Sigmoid colon (tissue), 7 donors: ENCODE results near the gene THUMPD1. TPM values are rescaled to one million over a fixed set of nuclear protein-coding genes. Genes with fewer than 3 reads are reported as not detected.

ENCODE experiments used
- DNase-seq: peaks from one replicate; pipeline ENCODE4 v3.0.0-alpha.2; 2019
- H3K27ac ChIP-seq, 4 donors: fragments of 200-600 bp; sonication (generic); one replicate each; pipeline ENCODE4 v1.5.1; 2016 to 2019; ENCODE audit warnings: mild to moderate bottlenecking in 1 of 4
- H3K27me3 ChIP-seq, 3 donors: fragments of 200-600 bp; sonication (generic); one replicate each; pipeline ENCODE4 v1.5.1; 2019; ENCODE audit warnings: mild to moderate bottlenecking in 1 of 3
- H3K36me3 ChIP-seq, 4 donors: fragments of 200-600 bp; sonication (generic); one replicate each; pipeline ENCODE4 v1.5.1; 2016 to 2019
- H3K4me1 ChIP-seq, 4 donors: fragments of 200-600 bp; sonication (generic); one replicate each; pipeline ENCODE4 v1.5.1; 2017 to 2019
- H3K4me3 ChIP-seq, 4 donors: fragments of 200-600 bp; sonication (generic); one replicate each; pipeline ENCODE4 v1.5.1; 2017 to 2019; ENCODE audit warnings: mild to moderate bottlenecking in 2 of 4, moderate library complexity in 1 of 4
- H3K9me3 ChIP-seq, 4 donors: fragments of 200-600 bp in 3 of 4; sonication (generic) in 3 of 4; one replicate each; pipeline versions ENCODE4 v1.5.1 to v1.6.1; 2013 to 2019
- EP300 ChIP-seq, 4 donors: sonication (generic); formaldehyde crosslinking; IDR thresholded peaks; one replicate each; pipeline ENCODE4 v1.6.1; 2017; ENCODE audit warnings: antibody characterized with exemption in 4 of 4
- POLR2A ChIP-seq, 2 donors: fragments of 450-650 bp; IDR thresholded peaks; one replicate each; pipeline ENCODE4 v1.6.1; 2016; ENCODE audit warnings: antibody characterized with exemption in 2 of 2, mild to moderate bottlenecking in 2 of 2, moderate library complexity in 2 of 2
- POLR2AphosphoS5 ChIP-seq, 4 donors: sonication (generic); formaldehyde crosslinking; IDR thresholded peaks; one replicate each; pipeline ENCODE4 v1.6.1; 2017; ENCODE audit warnings: antibody characterized with exemption in 4 of 4
- WGBS, 2 donors: extraction: QIAGEN DNeasy Blood & Tissue Kit; methylation state at CpG; one replicate each; pipeline ENCODE4 v1.1.7; 2013; 5-methylcytosine and 5-hydroxymethylcytosine counted together
- intact Hi-C: fragments of 100-400 bp; cut with DNase I; formaldehyde crosslinking; loops from one replicate; pipeline ENCODE4 v1.15.1; 2023
- polyA plus RNA-seq, 3 donors: library from polyadenylated mRNA; stranded (reverse); fragments of 200-250 nt; gene quantifications; one replicate each; pipeline ENCODE4 v1.2.3, GENCODE V29; 2013
- total RNA-seq, 4 donors: library from RNA; depleted of rRNA; stranded (reverse); fragments of >200 nt; gene quantifications; one replicate each; pipeline ENCODE4 v1.1.0, GENCODE V29; 2016
- TF ChIP-seq, protein P1 (sequence below), 4 experiments: fragments of 450-650 bp in 3 of 4; fragments of 200-600 bp in 1 of 4; IDR thresholded peaks; one replicate each; pipeline ENCODE4 v1.5.1; 2016 to 2019; ENCODE audit warnings: antibody characterized with exemption in 4 of 4, mild to moderate bottlenecking in 3 of 4, moderate library complexity in 2 of 4
- donor health status: healthy with polysubstance abuse.
- donor health status: Bipolar disorder and iron deficiency.
- donor health status: healthy.

THUMPD1 gene
- total RNA-seq (100 to 1,000 TPM in 3 of 4 donors, 10 to 100 TPM in 1; 59.3 to 115 (median 112) TPM), polyA plus RNA-seq (10 to 100 TPM; 12.0 to 21.7 (median 15.5) TPM)

DNA sequence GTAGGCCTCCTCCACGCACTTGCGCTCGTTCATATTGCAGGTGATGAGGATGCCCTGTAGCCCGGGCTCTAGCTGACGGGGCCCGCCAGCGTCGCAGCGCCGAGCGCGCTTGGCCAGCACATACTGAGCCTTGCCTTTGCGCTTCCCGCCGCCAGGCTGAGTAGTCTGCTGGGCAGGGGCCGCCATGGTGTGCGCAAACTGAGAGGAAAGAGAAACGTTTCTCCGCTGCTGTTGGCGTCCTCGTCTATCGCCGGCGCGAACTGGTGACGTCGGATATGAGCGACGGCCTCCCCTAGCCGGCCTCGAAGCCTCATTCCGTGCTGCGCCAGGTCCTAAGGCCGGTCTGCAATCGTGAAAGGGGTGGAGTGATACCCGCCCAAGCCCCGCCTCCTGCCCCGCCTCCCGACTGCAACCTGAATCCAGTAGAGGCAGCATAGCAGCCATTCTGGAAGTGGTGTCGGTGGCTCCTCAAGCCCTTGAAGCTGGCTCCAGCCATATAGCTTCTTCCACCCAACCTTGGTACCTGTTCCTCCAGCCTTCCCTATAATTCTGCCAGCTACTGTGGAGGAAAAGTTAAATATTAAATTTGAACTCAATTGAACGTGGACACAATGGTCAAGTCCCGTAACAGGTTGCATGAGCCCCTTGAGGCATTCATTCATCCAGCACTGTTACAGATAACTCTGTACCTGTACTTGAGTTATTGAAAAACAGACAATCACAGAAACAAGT, at the start of gene THUMPD1:
Gene THUMPD1, minus strand, starts transcription at position 265 of the 732 bp plus-strand sequence. Its CDS starts 79 bp downstream, at position 186.
- DNase-seq: peak; percentile 98
- H3K36me3 ChIP-seq: peaks cover 3 to 23% (median 12%) of the 10 kb centered on the region in 4 donors
- WGBS, 2 donors: 1 to 4% methylated on average over 42 of the region's 42 CpGs
- peak within 1 kb of the TSS; percentile 92 to 100 (median 98) for H3K27ac ChIP-seq
- TF ChIP-seq POLR2A (IDR thresholded peaks at IDR 0.05) (peak; percentile 93 to 94), EP300 (IDR thresholded peaks at IDR 0.05) (no peak), POLR2AphosphoS5 (IDR thresholded peaks at IDR 0.05) (peak; percentile 96 to 99 (median 98))
- TF ChIP-seq, protein P1, sequence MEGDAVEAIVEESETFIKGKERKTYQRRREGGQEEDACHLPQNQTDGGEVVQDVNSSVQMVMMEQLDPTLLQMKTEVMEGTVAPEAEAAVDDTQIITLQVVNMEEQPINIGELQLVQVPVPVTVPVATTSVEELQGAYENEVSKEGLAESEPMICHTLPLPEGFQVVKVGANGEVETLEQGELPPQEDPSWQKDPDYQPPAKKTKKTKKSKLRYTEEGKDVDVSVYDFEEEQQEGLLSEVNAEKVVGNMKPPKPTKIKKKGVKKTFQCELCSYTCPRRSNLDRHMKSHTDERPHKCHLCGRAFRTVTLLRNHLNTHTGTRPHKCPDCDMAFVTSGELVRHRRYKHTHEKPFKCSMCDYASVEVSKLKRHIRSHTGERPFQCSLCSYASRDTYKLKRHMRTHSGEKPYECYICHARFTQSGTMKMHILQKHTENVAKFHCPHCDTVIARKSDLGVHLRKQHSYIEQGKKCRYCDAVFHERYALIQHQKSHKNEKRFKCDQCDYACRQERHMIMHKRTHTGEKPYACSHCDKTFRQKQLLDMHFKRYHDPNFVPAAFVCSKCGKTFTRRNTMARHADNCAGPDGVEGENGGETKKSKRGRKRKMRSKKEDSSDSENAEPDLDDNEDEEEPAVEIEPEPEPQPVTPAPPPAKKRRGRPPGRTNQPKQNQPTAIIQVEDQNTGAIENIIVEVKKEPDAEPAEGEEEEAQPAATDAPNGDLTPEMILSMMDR (IDR thresholded peaks at IDR 0.05): no peak
- H3K4me1 ChIP-seq: peaks cover 0 to 34% (median 25%) of the 10 kb centered on the region in 4 donors
- intact Hi-C loops: loop anchor here (2.0 to 5.0 kb wide), 2 partner anchors 66 to 159 kb away; partner anchors contain the start of genes DCUN1D3, ERI2, LYRM1 and REXO5
- no peaks in the 10 kb centered on the region for H3K9me3 ChIP-seq
- no peaks in the 10 kb centered on the region for H3K27me3 ChIP-seq
- peak within 1 kb of the TSS; percentile 66 to 99 (median 90) for H3K4me3 ChIP-seq

DNA sequence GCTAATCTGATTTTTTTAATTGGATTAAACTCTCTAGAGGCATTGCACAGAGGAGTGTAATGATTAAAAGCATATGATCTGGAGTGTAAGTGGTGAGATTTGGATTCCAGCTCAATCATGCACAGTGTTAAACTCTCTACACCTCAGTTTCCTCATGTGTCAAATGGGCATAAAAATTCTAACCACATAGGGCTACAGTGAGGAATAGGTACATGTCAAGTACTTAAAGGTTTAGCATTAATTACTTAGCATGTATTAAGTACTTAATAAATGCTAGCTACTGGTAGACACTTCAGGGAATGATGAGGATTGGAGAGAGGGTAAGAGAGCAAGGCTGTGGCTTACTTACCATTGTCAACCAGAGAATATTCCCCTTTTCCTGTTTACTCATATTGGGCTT, 47.5 kb upstream of the THUMPD1 start:
- DNase-seq: no peak
- Histone ChIP-seq H3K36me3 (no peaks in the 10 kb centered on the region), H3K27ac (no peak overlapping the region), H3K4me1 (no peaks in the 10 kb centered on the region), H3K9me3 (no peaks in the 10 kb centered on the region), H3K27me3 (no peaks in the 10 kb centered on the region), H3K4me3 (no peak overlapping the region)
- TF ChIP-seq, protein P1 (IDR thresholded peaks at IDR 0.05): no peak
- TF ChIP-seq POLR2AphosphoS5 (IDR thresholded peaks at IDR 0.05): no peak
- no peak for TF ChIP-seq POLR2A (IDR thresholded peaks at IDR 0.05)
- TF ChIP-seq EP300 (IDR thresholded peaks at IDR 0.05): no peak
- intact Hi-C loops: no loop called here

DNA sequence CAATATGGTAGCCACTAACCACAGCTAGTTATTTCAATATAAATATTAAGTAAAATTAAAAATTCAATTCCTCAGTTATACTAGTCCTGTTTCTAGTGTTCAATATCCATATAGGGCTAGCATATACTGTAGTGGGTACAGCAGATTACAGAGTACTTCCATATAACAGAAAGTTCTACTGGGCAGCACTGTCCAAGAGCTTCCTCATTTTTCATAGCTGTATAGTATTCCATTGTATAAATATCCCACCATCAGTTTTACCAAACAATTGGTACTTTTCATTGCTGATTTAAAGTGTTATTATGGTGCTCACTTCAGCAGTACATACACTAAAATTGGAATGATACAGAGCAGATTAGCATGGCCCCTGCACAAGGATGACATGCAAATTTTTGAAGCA, 42.6 kb upstream of the THUMPD1 start:
- Histone ChIP-seq H3K36me3 (no peaks in the 10 kb centered on the region), H3K9me3 (no peaks in the 10 kb centered on the region), H3K27ac (no peak overlapping the region), H3K27me3 (no peaks in the 10 kb centered on the region), H3K4me1 (no peaks in the 10 kb centered on the region), H3K4me3 (no peak overlapping the region)
- no peak for DNase-seq
- intact Hi-C loops: no loop called here
- TF ChIP-seq EP300 (IDR thresholded peaks at IDR 0.05): no peak
- TF ChIP-seq POLR2A (IDR thresholded peaks at IDR 0.05): no peak

- 91 to 96% methylated on average over 2 of the region's 2 CpGs for WGBS, 2 donors
- Histone ChIP-seq H3K4me3 (no peak overlapping the region), H3K27ac (no peak overlapping the region), H3K36me3 (peaks cover 0 to 3% (median 0%) of the 10 kb centered on the region in 4 donors), H3K27me3 (no peaks in the 10 kb centered on the region), H3K9me3 (no peaks in the 10 kb centered on the region), H3K4me1 (no peaks in the 10 kb centered on the region)
- no peak for DNase-seq
- TF ChIP-seq POLR2AphosphoS5 (IDR thresholded peaks at IDR 0.05): no peak
- no peak for TF ChIP-seq POLR2A (IDR thresholded peaks at IDR 0.05)
- no peak for TF ChIP-seq EP300 (IDR thresholded peaks at IDR 0.05)
- TF ChIP-seq, protein P1 (IDR thresholded peaks at IDR 0.05): no peak
- intact Hi-C loops: no loop called here
Measured at GRCh38 chr16:20782470-20782869, 40.9 kb upstream of the THUMPD1 start.

- no peak overlapping the region for H3K27ac ChIP-seq
- WGBS, 2 donors: 83 to 89% methylated on average over 1 of the region's 1 CpG
Measured at GRCh38 chr16:20781697-20782096, 40.1 kb upstream of the THUMPD1 start.

More at GRCh38 chr16:20781697-20782096, 40.1 kb upstream of the THUMPD1 start:
- intact Hi-C loops: no loop called here
- no peak for DNase-seq
- no peaks in the 10 kb centered on the region for H3K27me3 ChIP-seq
- no peak for TF ChIP-seq POLR2AphosphoS5 (IDR thresholded peaks at IDR 0.05)
- TF ChIP-seq EP300 (IDR thresholded peaks at IDR 0.05): no peak
- no peak for TF ChIP-seq POLR2A (IDR thresholded peaks at IDR 0.05)
- TF ChIP-seq, protein P1 (IDR thresholded peaks at IDR 0.05): no peak
- H3K9me3 ChIP-seq: no peaks in the 10 kb centered on the region
- H3K4me3 ChIP-seq: no peak overlapping the region
- H3K4me1 ChIP-seq: no peaks in the 10 kb centered on the region
- peaks cover 0 to 3% (median 0%) of the 10 kb centered on the region in 4 donors for H3K36me3 ChIP-seq
